SU-DHL-6 (cell line): ENCODE results near the gene NPTX2.

Experiments used
- EZH2phosphoT487 ChIP-seq: fragments of 200-600 bp; sonication (generic), shearing (Covaris generic); conservative IDR thresholded peaks from 2 replicates; pipeline ENCODE4 v1.6.1; 2018; ENCODE audit warnings: mild to moderate bottlenecking, antibody characterized with exemption, low read length, moderate library complexity, mixed read lengths
- TF ChIP-seq, protein P1 (sequence below): fragments of 200-600 bp; sonication (generic); IDR thresholded peaks from one replicate; pipeline ENCODE4 v1.5.1; 2017; ENCODE audit warnings: antibody characterized with exemption, mild to moderate bottlenecking, low read length, moderate library complexity; ENCODE audit not compliant: insufficient read depth, poor library complexity, severe bottlenecking

DNA sequence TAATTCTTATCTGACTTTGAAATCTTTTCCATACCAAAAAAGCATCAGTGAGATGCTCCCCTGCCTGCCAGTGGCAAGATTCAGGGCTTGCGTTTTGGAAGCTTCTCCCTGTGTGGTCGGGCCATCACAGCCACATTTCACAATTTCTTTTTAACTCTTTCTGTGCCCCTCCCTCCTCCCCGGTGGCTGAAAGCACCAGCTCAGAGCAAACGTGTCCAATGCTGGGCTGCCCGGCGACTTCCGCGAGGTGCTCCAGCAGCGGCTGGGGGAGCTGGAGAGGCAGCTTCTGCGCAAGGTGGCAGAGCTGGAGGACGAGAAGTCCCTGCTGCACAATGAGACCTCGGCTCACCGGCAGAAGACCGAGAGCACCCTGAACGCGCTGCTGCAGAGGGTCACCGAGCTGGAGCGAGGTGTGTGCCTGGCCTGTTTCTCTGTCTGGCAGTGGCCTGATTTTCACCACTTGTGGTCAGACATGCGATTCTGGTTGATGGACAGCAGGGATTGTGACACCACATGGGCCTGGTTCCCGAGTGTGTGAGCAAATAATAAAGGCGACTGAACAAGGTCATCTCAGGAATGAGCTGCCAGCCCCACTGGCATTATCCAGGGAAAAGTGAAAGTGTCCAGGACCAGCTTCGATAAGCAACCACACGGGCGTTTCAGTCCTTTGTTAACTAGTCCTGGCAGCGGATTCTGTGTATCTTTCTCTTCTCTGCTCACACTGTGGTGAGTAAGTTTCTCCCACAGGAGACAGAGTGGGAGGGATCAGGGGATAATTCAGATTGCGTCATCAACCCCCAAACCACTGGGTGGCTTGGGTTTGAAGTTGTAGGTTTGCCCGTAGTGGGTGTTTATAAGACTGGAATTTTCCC, 2.6 kb downstream of the NPTX2 start:
- TF ChIP-seq, protein P1, sequence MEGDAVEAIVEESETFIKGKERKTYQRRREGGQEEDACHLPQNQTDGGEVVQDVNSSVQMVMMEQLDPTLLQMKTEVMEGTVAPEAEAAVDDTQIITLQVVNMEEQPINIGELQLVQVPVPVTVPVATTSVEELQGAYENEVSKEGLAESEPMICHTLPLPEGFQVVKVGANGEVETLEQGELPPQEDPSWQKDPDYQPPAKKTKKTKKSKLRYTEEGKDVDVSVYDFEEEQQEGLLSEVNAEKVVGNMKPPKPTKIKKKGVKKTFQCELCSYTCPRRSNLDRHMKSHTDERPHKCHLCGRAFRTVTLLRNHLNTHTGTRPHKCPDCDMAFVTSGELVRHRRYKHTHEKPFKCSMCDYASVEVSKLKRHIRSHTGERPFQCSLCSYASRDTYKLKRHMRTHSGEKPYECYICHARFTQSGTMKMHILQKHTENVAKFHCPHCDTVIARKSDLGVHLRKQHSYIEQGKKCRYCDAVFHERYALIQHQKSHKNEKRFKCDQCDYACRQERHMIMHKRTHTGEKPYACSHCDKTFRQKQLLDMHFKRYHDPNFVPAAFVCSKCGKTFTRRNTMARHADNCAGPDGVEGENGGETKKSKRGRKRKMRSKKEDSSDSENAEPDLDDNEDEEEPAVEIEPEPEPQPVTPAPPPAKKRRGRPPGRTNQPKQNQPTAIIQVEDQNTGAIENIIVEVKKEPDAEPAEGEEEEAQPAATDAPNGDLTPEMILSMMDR, result no peak
- TF ChIP-seq EZH2phosphoT487, result no peak
